ENCODE measurements around the gene CPSF3. TPM values are rescaled to one million over a fixed set of nuclear protein-coding genes. Genes with fewer than 3 reads are reported as not detected.

CPSF3 gene
- total RNA-seq, 1 donor from 2014 or later, result 91.2 TPM

- no peak for DNase-seq (ENCODE audit: low read depth)
- H3K4me3 ChIP-seq (ENCODE audit: low read depth, low read length), result no peak overlapping the region
- TF ChIP-seq CTCF (conservative IDR thresholded peaks at IDR 0.05; ENCODE audit: low read depth, low read length), result no peak
Measured at GRCh38 chr2:9471206-9471605, 47.8 kb downstream of the CPSF3 start.

GRCh38 chr2:9472511-9472910 is 49.1 kb downstream of the CPSF3 start:
- no peak for TF ChIP-seq CTCF (conservative IDR thresholded peaks at IDR 0.05; ENCODE audit: low read depth, low read length)
- no peak overlapping the region for H3K4me3 ChIP-seq (ENCODE audit: low read depth, low read length)
- DNase-seq (ENCODE audit: low read depth), result no peak

- H3K4me3 ChIP-seq (ENCODE audit: low read depth, low read length), result peak overlapping the region; percentile 71
- TF ChIP-seq CTCF (conservative IDR thresholded peaks at IDR 0.05; ENCODE audit: low read depth, low read length), result peak; percentile 40
- DNase-seq (ENCODE audit: low read depth), result no peak
Measured at GRCh38 chr2:9473308-9473984, 50.0 kb downstream of the CPSF3 start.

- no peak for DNase-seq (ENCODE audit: low read depth)
- peak overlapping the region; percentile 71 for H3K4me3 ChIP-seq (ENCODE audit: low read depth, low read length)
- no peak for TF ChIP-seq CTCF (conservative IDR thresholded peaks at IDR 0.05; ENCODE audit: low read depth, low read length)
Measured at GRCh38 chr2:9473985-9474360, 50.5 kb downstream of the CPSF3 start.

GRCh38 chr2:9474361-9475057 is 51.1 kb downstream of the CPSF3 start, which contains the start of gene IAH1:
TSS of gene IAH1 (plus strand) at chr2:9474551. CDS start at chr2:9474567, 16 bp downstream.
- no peak for DNase-seq (ENCODE audit: low read depth)

GRCh38 chr2:9477914-9478313 is 54.5 kb downstream of the CPSF3 start:
- no peak for DNase-seq (ENCODE audit: low read depth)
- no peak for TF ChIP-seq CTCF (conservative IDR thresholded peaks at IDR 0.05; ENCODE audit: low read depth, low read length)
- H3K4me3 ChIP-seq (ENCODE audit: low read depth, low read length), result no peak overlapping the region

More at GRCh38 chr2:9474361-9475057, 51.1 kb downstream of the CPSF3 start, which contains the start of gene IAH1:
- no peak for TF ChIP-seq CTCF (conservative IDR thresholded peaks at IDR 0.05; ENCODE audit: low read depth, low read length)
- peak within 1 kb of the TSS; percentile 71 for H3K4me3 ChIP-seq (ENCODE audit: low read depth, low read length)

Data from epithelial cell of proximal tubule (primary cell).